ENCODE data around the gene DLEC1. TPM values are rescaled to one million over a fixed set of nuclear protein-coding genes. Genes with fewer than 3 reads are reported as not detected.

DLEC1 gene
- total RNA-seq, 1 experiment from 2014 or later = 0.81 TPM

DNA sequence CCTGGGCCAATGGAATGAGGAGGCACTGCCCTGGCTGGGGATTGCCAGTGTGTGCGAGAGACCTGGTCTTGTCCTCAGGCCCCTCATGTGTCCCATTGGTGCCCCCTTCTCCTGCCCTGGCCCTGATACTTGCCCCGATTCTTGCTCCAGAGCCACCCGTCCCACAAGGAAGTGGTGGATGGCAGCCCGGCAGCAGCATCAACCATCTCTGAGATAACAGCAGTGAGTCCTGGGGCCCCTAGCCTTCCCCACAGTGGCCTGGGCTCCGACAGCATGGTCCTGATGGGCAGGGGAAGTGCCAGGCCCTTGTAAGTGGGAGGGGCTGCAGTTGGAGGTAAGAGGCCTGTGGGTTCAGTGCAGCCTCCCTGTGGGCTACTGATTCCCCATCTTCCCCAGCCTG lies 33.0 kb upstream of the DLEC1 start (continued):
- TF ChIP-seq, protein P1, sequence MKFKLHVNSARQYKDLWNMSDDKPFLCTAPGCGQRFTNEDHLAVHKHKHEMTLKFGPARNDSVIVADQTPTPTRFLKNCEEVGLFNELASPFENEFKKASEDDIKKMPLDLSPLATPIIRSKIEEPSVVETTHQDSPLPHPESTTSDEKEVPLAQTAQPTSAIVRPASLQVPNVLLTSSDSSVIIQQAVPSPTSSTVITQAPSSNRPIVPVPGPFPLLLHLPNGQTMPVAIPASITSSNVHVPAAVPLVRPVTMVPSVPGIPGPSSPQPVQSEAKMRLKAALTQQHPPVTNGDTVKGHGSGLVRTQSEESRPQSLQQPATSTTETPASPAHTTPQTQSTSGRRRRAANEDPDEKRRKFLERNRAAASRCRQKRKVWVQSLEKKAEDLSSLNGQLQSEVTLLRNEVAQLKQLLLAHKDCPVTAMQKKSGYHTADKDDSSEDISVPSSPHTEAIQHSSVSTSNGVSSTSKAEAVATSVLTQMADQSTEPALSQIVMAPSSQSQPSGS (CRISPR knock-in tag; IDR thresholded peaks at IDR 0.05; ENCODE audit: borderline replicate concordance, low read depth) = no peak
- TF ChIP-seq KAT7 (CRISPR knock-in tag; IDR thresholded peaks at IDR 0.05; ENCODE audit: borderline replicate concordance) (no peak), GRHL2 (CRISPR knock-in tag; IDR thresholded peaks at IDR 0.05; ENCODE audit: insufficient replicate concordance, severe bottlenecking) (no peak), JUN (CRISPR knock-in tag; IDR thresholded peaks at IDR 0.05) (no peak), SP1 (CRISPR knock-in tag; conservative IDR thresholded peaks at IDR 0.05) (no peak), PRRX2 (CRISPR knock-in tag; IDR thresholded peaks at IDR 0.05) (no peak), ATF1 (CRISPR knock-in tag; IDR thresholded peaks at IDR 0.05) (no peak)
- TF ChIP-seq, protein P2, sequence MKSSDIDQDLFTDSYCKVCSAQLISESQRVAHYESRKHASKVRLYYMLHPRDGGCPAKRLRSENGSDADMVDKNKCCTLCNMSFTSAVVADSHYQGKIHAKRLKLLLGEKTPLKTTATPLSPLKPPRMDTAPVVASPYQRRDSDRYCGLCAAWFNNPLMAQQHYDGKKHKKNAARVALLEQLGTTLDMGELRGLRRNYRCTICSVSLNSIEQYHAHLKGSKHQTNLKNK (CRISPR knock-in tag; IDR thresholded peaks at IDR 0.05) = no peak
- TF ChIP-seq, protein P3, sequence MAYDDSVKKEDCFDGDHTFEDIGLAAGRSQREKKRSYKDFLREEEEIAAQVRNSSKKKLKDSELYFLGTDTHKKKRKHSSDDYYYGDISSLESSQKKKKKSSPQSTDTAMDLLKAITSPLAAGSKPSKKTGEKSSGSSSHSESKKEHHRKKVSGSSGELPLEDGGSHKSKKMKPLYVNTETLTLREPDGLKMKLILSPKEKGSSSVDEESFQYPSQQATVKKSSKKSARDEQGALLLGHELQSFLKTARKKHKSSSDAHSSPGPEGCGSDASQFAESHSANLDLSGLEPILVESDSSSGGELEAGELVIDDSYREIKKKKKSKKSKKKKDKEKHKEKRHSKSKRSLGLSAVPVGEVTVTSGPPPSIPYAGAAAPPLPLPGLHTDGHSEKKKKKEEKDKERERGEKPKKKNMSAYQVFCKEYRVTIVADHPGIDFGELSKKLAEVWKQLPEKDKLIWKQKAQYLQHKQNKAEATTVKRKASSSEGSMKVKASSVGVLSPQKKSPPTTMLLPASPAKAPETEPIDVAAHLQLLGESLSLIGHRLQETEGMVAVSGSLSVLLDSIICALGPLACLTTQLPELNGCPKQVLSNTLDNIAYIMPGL (CRISPR knock-in tag; IDR thresholded peaks at IDR 0.05) = no peak
- TF ChIP-seq, protein P4, sequence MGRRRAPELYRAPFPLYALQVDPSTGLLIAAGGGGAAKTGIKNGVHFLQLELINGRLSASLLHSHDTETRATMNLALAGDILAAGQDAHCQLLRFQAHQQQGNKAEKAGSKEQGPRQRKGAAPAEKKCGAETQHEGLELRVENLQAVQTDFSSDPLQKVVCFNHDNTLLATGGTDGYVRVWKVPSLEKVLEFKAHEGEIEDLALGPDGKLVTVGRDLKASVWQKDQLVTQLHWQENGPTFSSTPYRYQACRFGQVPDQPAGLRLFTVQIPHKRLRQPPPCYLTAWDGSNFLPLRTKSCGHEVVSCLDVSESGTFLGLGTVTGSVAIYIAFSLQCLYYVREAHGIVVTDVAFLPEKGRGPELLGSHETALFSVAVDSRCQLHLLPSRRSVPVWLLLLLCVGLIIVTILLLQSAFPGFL (CRISPR knock-in tag; IDR thresholded peaks at IDR 0.05; ENCODE audit: borderline replicate concordance) = no peak
- TF ChIP-seq, protein P5, sequence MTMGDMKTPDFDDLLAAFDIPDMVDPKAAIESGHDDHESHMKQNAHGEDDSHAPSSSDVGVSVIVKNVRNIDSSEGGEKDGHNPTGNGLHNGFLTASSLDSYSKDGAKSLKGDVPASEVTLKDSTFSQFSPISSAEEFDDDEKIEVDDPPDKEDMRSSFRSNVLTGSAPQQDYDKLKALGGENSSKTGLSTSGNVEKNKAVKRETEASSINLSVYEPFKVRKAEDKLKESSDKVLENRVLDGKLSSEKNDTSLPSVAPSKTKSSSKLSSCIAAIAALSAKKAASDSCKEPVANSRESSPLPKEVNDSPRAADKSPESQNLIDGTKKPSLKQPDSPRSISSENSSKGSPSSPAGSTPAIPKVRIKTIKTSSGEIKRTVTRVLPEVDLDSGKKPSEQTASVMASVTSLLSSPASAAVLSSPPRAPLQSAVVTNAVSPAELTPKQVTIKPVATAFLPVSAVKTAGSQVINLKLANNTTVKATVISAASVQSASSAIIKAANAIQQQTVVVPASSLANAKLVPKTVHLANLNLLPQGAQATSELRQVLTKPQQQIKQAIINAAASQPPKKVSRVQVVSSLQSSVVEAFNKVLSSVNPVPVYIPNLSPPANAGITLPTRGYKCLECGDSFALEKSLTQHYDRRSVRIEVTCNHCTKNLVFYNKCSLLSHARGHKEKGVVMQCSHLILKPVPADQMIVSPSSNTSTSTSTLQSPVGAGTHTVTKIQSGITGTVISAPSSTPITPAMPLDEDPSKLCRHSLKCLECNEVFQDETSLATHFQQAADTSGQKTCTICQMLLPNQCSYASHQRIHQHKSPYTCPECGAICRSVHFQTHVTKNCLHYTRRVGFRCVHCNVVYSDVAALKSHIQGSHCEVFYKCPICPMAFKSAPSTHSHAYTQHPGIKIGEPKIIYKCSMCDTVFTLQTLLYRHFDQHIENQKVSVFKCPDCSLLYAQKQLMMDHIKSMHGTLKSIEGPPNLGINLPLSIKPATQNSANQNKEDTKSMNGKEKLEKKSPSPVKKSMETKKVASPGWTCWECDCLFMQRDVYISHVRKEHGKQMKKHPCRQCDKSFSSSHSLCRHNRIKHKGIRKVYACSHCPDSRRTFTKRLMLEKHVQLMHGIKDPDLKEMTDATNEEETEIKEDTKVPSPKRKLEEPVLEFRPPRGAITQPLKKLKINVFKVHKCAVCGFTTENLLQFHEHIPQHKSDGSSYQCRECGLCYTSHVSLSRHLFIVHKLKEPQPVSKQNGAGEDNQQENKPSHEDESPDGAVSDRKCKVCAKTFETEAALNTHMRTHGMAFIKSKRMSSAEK (CRISPR knock-in tag; IDR thresholded peaks at IDR 0.05; ENCODE audit: borderline replicate concordance) = no peak

DNA sequence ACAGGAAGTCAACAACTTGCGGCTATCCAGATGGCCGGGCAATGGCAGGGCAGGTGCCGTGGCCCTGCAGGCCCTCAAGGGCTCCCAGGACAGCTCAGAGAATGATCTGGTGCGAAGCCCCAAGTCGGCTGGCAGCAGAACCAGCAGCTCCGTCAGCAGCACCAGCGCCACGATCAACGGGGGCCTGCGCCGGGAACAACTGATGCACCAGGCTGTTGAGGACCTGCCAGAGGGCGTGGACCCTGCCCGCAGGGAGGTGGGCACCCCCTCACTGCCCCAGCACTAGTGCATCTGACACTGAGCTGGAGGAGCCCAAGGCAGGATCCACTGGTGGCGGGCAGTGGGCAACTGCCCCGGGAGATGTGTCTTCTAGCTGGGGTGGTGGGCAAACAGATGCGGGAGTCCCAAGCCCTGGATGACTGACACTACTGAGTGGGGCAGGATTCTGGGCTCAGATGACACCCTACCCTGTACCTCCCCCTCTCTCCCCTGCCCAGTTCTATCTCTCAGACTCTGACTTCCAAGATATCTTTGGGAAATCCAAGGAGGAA lies 32.5 kb upstream of the DLEC1 start:
- Mint-ChIP-seq H3K9me3 (no peaks in the 10 kb centered on the region), H3K27ac (no peak overlapping the region), H3K27me3 (ENCODE audit: low read depth) (no peaks in the 10 kb centered on the region), H3K36me3 (peaks cover 10% of the 10 kb centered on the region; the same call in 1 of the 2 replicates), H3K4me1 (peaks cover 5% of the 10 kb centered on the region), H3K4me3 (no peak overlapping the region)
- CTCF ChIA-PET = interaction anchor here (0.8 to 1.2 kb wide), 4 partner anchors 10 to 131 kb away, joined by 3 read pairs; partner anchors contain the start of gene ACAA1
- TF ChIP-seq, protein P4 (CRISPR knock-in tag; IDR thresholded peaks at IDR 0.05; ENCODE audit: borderline replicate concordance) = no peak
- ATAC-seq = no peak
- POLR2A ChIA-PET = no interaction called here
- DNase-seq (ENCODE audit: low spot score) = no peak

DNA sequence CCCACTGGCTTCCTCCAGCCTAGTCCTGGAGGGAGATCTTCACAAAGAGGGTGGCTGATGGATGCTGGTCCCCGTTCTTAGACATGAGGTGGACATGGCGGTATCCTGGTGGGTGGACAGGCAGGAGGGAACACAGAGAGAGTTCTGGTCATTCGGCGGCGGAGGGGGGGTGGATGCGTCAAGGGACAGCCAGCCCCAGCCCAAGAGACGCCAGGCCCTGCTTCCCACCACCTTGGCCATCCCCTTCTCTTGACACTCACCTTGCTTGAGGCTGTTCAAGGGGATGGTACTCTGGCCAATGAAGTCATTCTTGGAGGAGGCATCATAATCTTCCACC lies 31.3 kb upstream of the DLEC1 start:
- ChIA-PET CTCF (interaction anchor here (0.8 to 0.9 kb wide), 2 partner anchors 129 to 152 kb away, joined by 3 read pairs; partner anchors contain the start of gene ACAA1), POLR2A (no interaction called here)
- H3K27me3 Mint-ChIP-seq (ENCODE audit: low read depth) = no peaks in the 10 kb centered on the region
- H3K27ac Mint-ChIP-seq = no peak overlapping the region
- no peaks in the 10 kb centered on the region for H3K9me3 Mint-ChIP-seq
- DNase-seq (ENCODE audit: low spot score) = no peak
- H3K4me3 Mint-ChIP-seq = no peak overlapping the region
- H3K4me1 Mint-ChIP-seq = peaks cover 5% of the 10 kb centered on the region
- H3K36me3 Mint-ChIP-seq = peaks cover 10% of the 10 kb centered on the region; the same call in 1 of the 2 replicates
- ATAC-seq = no peak
- TF ChIP-seq, protein P6, sequence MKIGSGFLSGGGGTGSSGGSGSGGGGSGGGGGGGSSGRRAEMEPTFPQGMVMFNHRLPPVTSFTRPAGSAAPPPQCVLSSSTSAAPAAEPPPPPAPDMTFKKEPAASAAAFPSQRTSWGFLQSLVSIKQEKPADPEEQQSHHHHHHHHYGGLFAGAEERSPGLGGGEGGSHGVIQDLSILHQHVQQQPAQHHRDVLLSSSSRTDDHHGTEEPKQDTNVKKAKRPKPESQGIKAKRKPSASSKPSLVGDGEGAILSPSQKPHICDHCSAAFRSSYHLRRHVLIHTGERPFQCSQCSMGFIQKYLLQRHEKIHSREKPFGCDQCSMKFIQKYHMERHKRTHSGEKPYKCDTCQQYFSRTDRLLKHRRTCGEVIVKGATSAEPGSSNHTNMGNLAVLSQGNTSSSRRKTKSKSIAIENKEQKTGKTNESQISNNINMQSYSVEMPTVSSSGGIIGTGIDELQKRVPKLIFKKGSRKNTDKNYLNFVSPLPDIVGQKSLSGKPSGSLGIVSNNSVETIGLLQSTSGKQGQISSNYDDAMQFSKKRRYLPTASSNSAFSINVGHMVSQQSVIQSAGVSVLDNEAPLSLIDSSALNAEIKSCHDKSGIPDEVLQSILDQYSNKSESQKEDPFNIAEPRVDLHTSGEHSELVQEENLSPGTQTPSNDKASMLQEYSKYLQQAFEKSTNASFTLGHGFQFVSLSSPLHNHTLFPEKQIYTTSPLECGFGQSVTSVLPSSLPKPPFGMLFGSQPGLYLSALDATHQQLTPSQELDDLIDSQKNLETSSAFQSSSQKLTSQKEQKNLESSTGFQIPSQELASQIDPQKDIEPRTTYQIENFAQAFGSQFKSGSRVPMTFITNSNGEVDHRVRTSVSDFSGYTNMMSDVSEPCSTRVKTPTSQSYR (CRISPR knock-in tag; IDR thresholded peaks at IDR 0.05) = no peak
- TF ChIP-seq, protein P7, sequence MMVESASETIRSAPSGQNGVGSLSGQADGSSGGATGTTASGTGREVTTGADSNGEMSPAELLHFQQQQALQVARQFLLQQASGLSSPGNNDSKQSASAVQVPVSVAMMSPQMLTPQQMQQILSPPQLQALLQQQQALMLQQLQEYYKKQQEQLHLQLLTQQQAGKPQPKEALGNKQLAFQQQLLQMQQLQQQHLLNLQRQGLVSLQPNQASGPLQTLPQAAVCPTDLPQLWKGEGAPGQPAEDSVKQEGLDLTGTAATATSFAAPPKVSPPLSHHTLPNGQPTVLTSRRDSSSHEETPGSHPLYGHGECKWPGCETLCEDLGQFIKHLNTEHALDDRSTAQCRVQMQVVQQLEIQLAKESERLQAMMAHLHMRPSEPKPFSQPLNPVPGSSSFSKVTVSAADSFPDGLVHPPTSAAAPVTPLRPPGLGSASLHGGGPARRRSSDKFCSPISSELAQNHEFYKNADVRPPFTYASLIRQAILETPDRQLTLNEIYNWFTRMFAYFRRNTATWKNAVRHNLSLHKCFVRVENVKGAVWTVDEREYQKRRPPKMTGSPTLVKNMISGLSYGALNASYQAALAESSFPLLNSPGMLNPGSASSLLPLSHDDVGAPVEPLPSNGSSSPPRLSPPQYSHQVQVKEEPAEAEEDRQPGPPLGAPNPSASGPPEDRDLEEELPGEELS (CRISPR knock-in tag; IDR thresholded peaks at IDR 0.05) = no peak
- no peak for TF ChIP-seq JUN (CRISPR knock-in tag; IDR thresholded peaks at IDR 0.05)
- TF ChIP-seq GABPB1 (CRISPR knock-in tag; IDR thresholded peaks at IDR 0.05) = no peak
- TF ChIP-seq, protein P8, sequence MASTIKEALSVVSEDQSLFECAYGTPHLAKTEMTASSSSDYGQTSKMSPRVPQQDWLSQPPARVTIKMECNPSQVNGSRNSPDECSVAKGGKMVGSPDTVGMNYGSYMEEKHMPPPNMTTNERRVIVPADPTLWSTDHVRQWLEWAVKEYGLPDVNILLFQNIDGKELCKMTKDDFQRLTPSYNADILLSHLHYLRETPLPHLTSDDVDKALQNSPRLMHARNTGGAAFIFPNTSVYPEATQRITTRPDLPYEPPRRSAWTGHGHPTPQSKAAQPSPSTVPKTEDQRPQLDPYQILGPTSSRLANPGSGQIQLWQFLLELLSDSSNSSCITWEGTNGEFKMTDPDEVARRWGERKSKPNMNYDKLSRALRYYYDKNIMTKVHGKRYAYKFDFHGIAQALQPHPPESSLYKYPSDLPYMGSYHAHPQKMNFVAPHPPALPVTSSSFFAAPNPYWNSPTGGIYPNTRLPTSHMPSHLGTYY (CRISPR knock-in tag; IDR thresholded peaks at IDR 0.05) = no peak

Data from WTC11 (cell line).